ENCODE data around the gene SPEN.
A peak's percentile ranks its signal among the peaks of the same experiment; 100 is the strongest.

Gene SPEN

DNA sequence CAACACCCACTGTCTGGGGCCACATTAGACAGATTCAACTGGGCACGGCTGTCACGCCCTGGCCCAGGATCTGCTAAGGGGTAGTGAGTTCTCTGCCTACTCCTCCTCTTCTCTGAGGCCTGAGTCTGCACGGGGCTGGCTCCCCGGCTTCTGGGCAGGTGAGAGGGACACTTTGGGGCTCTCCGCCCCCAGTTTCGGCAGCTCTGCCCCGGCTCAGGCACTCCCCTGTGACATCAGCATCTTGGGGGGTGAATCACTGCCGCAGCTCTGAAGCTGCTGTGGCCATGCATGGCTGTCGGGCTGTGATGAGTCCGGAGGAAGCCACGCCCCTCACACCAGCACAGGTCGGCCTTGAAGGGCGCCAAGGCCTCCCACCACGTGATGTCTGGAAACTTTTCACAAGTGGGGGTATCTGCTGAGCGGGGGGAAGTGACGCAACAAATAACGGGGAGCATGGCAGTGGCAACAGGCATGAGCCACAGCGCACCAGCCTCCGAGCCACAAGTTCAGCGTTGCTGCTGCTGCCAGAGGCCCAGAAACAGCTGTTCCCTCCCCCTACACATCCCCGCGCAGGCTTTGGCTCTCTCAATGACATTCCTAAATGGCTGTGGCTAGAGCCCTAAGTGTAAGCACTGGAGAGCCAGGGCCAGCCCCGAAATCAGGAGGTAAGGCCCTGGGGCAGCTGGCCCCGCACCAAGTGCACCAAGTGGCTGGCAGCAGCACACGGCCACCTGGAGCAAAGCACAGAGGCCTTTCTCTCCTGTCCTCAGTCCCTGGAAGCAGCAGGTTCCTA is 102.1 kb downstream of the SPEN start:
- peak; percentile 96 for DNase-seq

DNA sequence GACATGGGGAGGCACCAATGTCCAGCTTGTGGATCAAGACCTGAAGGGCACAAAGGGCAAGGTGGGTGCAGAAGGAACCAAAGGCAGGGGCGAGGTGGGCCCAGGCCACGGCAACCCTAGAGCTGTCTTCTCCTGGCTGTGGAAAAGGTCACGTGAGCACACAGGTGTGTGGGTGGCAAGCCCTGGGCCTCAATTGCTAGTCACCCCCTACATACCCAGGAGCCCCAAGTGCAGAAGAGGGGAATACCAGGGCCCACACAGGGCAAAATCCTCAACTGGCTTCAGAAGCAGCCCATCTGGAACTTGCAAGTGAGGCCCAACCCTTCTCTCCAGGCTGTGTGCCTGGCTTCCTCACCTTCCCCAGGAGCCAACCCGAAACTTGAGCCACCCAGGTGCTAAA is 102.8 kb downstream of the SPEN start:
- DNase-seq, result no peak

- peak; percentile 64 for DNase-seq
Measured at GRCh38 chr1:15950763-15951295, 103.3 kb downstream of the SPEN start.

DNA sequence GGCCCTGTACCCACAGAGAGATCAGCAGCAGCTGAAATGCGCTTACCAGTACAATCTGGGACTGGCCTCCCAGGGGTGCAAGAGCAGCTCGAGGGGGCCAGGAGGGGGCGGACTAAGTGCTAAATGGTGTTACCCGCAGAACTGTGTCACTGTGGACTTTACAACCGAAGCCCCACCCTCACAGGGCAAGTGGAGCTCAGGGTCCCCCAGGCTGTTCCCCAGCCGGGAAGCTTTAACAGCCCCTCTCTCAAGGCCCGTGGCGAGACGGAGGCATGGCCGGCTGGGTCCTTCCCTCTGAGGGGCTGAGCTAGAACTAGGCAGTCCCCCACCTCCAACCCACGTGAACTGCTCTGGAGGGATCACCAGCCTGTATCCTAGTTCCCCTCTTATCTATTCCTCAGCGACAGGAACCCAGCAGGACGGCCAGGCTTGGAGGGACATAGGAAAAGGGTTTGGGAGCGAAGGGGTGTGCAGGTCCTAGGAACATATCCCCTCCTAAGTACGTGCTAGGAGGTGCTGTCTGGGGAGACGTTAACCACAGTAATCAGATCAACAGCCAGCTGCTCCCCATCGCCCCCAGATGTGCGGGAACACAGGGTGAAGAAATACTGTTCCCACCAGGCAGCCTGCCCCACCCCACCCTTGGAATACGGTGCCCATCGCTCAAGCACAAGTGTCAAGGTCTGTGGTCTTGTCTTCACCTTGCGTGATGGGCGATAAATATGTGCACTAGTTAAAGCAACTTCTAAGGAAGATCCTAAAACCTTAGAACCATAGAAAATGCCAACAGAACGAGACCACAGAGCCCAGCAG is 104.0 kb downstream of the SPEN start:
- DNase-seq, result peak; percentile 7

DNA sequence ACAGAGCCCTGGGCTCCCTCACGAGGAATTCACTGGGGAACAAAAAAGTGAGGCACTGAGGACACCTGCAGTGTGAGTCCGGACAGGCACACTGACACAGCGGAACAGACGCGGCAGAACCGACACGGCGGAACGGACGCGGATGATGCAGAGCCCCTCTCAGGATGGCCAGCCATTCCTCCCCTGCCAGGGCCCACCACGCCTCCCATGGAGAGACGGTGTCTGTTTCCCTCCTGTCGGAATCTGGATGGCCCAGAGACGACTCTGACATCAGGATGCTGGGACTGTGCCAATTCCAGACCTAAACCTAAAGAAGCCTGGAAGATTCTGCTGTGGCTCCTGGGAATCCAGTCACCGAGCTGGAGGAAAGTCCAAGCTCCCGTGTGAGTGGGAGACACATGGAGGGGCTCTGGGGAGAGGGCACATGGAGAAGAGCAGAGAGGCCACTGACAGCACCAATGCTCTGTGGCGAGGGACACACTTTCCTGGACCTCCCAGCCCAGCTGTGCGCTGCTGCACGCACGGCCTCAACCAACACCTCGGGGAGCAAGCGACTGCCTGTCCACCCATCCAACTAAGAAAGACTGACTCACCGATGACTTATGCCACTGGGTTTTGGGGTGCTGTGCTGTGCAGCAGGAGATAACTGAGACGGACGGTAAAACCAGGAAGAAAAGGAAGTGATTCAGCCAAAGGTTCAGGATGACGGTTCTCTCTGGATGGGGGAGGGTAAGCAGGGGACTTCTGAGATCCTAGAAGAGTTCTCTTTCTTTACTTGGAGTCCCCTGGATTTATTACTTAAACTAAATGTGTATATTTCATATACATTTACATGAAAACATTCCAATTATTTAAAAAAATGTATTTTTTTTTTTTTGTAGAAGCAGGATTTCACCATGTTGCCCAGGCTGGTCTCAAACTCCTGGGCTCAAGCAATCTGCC is 105.1 kb downstream of the SPEN start:
- DNase-seq, result peak; percentile 86

DNA sequence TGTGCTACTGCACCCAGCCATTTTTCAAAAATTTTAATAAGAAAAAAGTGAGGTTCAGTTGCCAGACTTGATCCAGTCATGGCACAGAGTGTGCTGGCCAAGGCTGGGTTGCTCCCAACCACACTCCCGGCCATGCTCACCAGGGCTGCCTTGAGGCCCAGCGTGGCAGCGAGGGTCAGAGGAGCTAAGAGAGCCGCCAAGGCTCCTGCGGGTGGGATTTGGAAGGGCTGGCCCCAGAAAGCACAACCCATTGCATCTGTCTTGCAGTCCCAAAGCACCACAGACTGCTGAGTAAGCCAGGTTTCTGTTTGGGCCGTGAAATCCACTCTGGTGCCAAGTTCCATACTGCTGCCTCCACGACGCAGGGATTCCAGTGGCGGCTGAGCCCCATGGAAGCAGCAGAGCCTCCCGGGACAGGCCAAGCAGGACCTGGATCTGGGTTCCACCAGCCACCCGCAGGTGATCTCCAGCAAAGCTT is 105.8 kb downstream of the SPEN start:
- no peak for DNase-seq

GRCh38 chr1:15953791-15954241 is 106.3 kb downstream of the SPEN start:
- DNase-seq, result no peak

DNA sequence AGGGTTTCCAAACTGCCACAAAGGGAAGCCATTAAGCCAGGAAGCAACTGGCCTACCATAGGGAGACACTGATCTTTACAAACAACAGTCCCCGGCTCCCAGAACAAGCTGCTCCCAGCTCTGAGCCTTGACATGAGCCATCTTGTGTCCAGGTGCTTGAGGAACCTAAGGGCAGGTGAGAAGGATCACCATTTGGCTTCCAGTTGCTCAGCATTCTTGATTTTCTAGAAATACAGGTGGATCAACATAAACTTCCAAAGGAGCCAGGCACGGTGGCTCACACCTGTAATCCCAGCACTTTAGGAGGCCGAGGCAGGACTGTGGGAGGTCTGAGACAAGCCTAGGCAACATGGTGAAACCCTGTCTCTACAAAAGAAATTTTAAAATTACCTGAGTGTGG is 106.8 kb downstream of the SPEN start:
- no peak for DNase-seq

DNA sequence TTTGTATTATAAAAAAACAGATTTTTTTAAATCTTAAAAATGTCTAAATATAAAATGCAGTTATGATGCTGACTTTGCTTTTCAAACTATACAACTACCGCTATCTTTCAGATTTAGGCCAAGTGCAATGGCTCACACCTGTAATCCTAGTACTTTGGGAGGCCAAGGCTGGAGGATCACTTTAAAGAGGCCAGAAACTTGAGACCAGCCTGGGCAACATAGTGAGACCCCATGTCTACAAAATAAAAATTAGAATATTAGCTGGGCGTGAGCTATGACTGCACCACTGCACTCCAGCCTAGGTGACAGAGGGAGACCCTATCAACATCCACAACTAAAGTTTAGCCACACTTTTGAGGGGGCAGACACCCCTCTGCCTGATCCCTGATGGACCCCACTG is 108.0 kb downstream of the SPEN start:
- DNase-seq, result no peak

DNA sequence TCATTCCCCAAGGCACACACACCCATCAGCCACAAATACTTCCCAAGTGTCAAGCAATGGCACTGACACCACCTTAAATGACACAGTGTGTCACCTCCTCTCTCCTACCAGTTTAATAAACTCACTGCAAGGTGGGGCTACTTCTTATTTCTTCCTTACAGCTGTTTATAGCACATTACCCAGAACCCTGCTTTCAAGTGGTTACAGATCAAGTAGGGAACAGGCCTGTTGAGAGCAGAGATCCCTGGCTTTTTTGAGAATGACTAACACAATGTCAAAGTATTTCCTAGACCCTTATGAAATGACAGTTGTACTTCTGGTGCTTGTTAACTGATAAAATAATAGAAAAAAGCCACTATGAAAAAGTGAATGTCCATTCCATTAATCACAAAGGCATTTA is 108.6 kb downstream of the SPEN start:
- DNase-seq, result peak; percentile 9

GRCh38 chr1:15957221-15958095 is 110.0 kb downstream of the SPEN start:
- DNase-seq, result no peak

- DNase-seq, result peak; percentile 23
Measured at GRCh38 chr1:15958111-15958510, 110.6 kb downstream of the SPEN start.

DNA sequence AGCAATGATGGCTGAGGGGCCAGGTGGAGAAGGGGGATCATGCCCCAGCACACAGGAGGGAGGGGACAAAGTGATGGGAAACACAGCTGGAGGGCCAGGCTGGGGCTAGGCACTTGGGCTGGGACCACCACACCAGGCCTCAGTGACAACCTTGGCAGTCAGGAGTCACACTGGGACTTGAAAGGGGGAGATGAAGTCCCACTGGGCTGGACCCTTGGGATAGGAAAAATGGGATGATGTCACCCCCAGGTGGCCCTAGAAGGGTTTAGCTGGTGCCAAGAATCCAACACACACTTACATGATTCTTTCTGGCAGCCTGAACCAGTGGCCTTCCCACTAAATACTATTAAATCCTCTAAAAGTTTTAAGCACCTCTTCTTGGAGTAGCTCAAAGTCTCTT is 111.3 kb downstream of the SPEN start:
- no peak for DNase-seq

DNA sequence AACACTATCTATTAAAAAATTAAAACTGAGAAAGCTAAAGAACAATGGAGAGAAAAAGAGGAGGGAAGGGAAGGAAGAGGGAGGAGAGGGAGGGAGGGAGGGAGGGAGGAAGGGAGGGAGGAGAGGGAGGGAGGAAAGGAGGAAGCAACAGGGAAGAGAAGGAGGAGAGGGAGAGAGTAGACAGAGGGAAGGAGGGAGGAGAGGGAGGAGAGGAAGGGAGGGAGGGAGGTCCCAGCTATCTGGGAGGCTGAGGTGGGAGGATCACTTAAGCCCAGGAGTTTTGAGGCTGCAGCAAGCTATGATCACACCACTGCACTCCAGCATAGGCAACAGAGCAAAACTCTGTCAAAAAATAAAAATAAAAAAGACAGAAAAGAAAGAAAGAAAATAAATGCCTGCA is 111.9 kb downstream of the SPEN start:
- no peak for DNase-seq

DNA sequence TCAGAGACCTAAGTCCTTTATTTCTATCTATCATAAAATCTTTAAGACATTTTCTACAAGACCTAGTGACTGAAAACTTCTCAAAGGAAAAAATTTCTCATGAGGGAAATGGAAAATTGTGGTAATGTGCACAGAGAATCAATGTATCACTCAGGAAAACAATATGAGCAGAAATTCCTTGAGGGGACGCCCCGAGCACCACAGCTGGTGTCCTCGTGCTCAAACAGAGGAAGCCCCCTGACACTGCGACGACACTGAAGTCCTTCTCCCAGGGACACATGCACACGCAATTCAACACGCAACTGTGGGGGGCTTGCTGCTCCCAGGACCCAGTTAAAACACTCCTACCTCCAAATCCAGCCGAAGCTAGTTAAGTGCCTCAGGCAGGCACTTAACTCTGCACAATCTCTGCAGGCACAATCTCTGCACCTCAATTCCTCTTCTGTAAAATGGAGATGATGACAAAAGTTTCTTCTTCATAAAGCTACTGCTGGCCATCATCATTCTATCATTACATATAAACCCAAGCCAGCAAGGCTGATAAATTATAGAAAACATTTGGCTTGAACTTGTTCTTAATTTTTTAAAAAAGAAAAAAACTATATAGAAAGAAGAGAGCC is 112.4 kb downstream of the SPEN start:
- DNase-seq, result no peak

- no peak for DNase-seq
Measured at GRCh38 chr1:15960808-15961207, 113.3 kb downstream of the SPEN start.

GRCh38 chr1:15961492-15961891 is 114.0 kb downstream of the SPEN start:
- DNase-seq, result no peak

DNA sequence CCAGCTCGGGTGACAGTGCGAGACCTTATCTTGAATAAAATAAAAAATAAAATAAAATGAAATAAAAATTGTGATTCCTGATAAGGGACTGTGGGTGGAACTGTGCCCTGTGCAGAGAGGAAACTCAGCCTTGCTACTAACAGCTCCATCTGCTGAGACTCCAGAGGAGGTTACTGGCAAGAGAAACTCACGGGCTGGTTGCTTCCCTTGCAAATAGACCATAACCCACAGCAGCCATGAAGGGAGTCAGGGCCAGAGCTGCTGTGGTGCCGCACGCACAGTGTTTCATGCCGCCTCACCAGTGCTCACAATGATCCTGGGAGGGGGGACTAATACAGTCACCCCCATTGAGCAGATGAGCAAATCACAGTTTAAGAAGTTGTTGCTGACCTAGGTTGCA is 114.7 kb downstream of the SPEN start:
- no peak for DNase-seq

DNA sequence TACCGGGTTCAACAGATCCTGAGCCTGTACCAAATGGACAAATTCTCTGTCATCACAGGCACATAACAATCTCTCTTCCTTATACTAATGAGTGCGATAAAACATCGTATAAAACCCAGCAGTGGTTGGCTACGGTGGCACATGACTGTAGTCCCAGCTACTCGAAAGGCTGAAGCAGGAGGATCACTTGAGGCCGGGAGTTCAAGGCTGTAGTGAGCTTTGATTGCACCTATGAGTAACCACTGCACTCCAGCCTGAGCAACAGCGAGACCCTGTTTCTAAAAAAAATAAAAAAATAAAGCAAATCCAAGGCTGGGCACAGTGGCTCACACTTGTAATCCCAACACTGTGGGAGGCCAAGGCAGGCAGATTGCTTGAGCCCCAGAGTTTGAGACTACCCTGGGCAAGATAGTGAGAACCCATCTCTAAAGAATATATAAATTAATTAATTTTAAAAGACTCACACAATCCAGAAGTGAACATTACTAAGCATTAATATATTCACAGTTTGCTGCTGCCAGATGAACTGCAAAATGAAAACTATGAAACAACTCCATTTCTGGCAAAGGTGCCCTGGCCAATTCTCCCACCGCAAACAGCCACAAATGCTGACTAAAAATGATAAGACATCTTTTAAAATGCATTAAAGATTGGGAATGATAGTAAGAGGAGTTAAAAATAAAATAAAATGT is 115.3 kb downstream of the SPEN start:
- DNase-seq, result no peak

GRCh38 chr1:15963363-15963967 is 116.0 kb downstream of the SPEN start:
- peak; percentile 29 for DNase-seq
